ENCODE results near the gene PPP1R11. TPM values are rescaled to one million over a fixed set of nuclear protein-coding genes. Genes with fewer than 3 reads are reported as not detected.

The PPP1R11 gene
- total and polyA plus RNA-seq, 2 of the 13 experiments (the other 11 are each of a cell fraction or from before 2014, with no cell fraction given): 32.1 to 58.9 TPM

DNA sequence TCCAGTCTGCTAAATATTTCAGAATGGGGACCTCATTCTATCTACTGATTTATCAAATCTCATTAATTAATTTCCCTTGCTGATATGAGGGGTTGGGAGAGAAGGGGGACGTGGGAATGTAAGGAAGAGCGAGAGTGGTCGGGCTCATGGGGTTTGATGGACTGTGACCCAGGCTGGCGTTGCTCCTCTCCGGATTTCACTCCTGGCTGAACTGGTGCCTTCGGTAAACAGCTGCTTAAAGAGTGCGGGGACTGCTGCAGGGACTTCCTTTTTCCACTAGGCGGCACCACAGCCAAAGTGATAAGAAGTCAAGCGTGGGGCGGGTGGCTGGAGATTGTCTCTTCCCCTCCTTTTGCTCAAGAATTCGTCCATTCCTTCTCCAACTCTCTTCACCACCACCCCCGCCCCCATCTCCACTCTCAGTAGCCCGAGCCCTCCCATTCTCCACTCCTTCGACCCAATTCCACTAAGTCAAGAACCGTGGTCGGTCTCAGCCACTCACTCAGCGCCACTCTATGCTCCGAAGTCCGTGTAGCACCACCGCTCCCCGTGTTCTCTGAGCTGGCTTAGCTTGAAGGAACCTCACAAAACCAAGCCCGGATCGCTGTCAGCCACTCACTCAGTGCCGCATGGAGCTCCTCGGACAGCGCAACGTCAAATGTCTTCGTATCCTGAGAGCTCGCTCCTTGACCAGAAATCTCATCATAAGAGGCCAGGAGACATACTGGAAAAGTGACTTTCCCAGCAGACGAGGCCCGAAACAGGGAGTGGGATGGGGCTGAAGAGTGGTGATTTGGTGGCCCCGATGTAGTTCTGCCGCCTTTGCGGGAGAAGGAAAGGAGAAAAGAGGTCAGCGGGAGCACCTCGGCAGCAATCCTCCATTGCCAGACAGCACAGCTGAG is 36.2 kb downstream of the PPP1R11 start (continued):
- TF ChIP-seq, protein P1, sequence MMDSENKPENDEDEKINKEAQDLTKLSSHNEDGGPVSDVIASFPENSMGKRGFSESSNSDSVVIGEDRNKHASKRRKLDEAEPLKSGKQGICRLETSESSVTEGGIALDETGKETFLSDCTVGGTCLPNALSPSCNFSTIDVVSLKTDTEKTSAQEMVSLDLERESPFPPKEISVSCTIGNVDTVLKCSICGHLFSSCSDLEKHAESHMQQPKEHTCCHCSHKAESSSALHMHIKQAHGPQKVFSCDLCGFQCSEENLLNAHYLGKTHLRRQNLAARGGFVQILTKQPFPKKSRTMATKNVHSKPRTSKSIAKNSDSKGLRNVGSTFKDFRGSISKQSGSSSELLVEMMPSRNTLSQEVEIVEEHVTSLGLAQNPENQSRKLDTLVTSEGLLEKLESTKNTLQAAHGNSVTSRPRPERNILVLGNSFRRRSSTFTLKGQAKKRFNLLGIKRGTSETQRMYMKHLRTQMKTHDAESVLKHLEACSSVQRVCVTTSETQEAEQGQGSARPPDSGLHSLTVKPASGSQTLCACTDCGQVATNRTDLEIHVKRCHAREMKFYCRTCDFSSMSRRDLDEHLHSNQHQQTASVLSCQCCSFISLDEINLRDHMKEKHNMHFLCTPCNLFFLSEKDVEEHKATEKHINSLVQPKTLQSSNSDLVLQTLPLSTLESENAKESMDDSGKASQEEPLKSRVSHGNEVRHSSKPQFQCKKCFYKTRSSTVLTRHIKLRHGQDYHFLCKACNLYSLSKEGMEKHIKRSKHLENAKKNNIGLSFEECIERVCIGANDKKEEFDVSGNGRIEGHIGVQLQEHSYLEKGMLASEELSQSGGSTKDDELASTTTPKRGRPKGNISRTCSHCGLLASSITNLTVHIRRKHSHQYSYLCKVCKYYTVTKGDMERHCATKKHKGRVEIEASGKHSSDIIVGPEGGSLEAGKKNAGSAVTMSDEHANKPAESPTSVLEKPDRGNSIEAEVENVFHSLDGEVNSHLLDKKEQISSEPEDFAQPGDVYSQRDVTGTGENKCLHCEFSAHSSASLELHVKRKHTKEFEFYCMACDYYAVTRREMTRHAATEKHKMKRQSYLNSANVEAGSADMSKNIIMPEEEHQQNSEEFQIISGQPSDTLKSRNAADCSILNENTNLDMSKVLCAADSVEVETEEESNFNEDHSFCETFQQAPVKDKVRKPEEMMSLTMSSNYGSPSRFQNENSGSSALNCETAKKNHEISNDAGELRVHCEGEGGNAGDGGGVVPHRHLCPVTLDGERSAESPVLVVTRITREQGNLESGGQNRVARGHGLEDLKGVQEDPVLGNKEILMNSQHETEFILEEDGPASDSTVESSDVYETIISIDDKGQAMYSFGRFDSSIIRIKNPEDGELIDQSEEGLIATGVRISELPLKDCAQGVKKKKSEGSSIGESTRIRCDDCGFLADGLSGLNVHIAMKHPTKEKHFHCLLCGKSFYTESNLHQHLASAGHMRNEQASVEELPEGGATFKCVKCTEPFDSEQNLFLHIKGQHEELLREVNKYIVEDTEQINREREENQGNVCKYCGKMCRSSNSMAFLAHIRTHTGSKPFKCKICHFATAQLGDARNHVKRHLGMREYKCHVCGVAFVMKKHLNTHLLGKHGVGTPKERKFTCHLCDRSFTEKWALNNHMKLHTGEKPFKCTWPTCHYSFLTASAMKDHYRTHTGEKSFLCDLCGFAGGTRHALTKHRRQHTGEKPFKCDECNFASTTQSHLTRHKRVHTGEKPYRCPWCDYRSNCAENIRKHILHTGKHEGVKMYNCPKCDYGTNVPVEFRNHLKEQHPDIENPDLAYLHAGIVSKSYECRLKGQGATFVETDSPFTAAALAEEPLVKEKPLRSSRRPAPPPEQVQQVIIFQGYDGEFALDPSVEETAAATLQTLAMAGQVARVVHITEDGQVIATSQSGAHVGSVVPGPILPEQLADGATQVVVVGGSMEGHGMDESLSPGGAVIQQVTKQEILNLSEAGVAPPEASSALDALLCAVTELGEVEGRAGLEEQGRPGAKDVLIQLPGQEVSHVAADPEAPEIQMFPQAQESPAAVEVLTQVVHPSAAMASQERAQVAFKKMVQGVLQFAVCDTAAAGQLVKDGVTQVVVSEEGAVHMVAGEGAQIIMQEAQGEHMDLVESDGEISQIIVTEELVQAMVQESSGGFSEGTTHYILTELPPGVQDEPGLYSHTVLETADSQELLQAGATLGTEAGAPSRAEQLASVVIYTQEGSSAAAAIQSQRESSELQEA (CRISPR knock-in tag; IDR thresholded peaks at IDR 0.05; ENCODE audit: not compliant biosample characterization): no peak
- TF ChIP-seq ZFY (CRISPR knock-in tag; IDR thresholded peaks at IDR 0.05) (no peak; the same call in 1 of the 2 replicates), KLF12 (CRISPR knock-in tag; IDR thresholded peaks at IDR 0.05; ENCODE audit: borderline replicate concordance) (peak; percentile 42; the same call in 1 of the 2 replicates), IKZF4 (CRISPR knock-in tag; IDR thresholded peaks at IDR 0.05; ENCODE audit: borderline replicate concordance, low read depth, not compliant biosample characterization) (no peak), KLF15 (CRISPR knock-in tag; IDR thresholded peaks at IDR 0.05; ENCODE audit: borderline replicate concordance) (no peak), ZNF724P (CRISPR knock-in tag; IDR thresholded peaks at IDR 0.05; ENCODE audit: borderline replicate concordance) (no peak), HOXA9 (CRISPR knock-in tag; IDR thresholded peaks at IDR 0.05; ENCODE audit: borderline replicate concordance) (no peak), STAG1 (CRISPR knock-in tag; IDR thresholded peaks at IDR 0.05) (peak; percentile 91), ZNF12 (CRISPR knock-in tag; IDR thresholded peaks at IDR 0.05) (no peak)
- TF ChIP-seq, protein P2, sequence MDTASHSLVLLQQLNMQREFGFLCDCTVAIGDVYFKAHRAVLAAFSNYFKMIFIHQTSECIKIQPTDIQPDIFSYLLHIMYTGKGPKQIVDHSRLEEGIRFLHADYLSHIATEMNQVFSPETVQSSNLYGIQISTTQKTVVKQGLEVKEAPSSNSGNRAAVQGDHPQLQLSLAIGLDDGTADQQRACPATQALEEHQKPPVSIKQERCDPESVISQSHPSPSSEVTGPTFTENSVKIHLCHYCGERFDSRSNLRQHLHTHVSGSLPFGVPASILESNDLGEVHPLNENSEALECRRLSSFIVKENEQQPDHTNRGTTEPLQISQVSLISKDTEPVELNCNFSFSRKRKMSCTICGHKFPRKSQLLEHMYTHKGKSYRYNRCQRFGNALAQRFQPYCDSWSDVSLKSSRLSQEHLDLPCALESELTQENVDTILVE (CRISPR knock-in tag; IDR thresholded peaks at IDR 0.05): no peak
- TF ChIP-seq, protein P3, sequence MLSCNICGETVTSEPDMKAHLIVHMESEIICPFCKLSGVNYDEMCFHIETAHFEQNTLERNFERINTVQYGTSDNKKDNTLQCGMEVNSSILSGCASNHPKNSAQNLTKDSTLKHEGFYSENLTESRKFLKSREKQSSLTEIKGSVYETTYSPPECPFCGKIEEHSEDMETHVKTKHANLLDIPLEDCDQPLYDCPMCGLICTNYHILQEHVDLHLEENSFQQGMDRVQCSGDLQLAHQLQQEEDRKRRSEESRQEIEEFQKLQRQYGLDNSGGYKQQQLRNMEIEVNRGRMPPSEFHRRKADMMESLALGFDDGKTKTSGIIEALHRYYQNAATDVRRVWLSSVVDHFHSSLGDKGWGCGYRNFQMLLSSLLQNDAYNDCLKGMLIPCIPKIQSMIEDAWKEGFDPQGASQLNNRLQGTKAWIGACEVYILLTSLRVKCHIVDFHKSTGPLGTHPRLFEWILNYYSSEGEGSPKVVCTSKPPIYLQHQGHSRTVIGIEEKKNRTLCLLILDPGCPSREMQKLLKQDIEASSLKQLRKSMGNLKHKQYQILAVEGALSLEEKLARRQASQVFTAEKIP (CRISPR knock-in tag; IDR thresholded peaks at IDR 0.05; ENCODE audit: borderline replicate concordance): no peak
- TF ChIP-seq, protein P4, sequence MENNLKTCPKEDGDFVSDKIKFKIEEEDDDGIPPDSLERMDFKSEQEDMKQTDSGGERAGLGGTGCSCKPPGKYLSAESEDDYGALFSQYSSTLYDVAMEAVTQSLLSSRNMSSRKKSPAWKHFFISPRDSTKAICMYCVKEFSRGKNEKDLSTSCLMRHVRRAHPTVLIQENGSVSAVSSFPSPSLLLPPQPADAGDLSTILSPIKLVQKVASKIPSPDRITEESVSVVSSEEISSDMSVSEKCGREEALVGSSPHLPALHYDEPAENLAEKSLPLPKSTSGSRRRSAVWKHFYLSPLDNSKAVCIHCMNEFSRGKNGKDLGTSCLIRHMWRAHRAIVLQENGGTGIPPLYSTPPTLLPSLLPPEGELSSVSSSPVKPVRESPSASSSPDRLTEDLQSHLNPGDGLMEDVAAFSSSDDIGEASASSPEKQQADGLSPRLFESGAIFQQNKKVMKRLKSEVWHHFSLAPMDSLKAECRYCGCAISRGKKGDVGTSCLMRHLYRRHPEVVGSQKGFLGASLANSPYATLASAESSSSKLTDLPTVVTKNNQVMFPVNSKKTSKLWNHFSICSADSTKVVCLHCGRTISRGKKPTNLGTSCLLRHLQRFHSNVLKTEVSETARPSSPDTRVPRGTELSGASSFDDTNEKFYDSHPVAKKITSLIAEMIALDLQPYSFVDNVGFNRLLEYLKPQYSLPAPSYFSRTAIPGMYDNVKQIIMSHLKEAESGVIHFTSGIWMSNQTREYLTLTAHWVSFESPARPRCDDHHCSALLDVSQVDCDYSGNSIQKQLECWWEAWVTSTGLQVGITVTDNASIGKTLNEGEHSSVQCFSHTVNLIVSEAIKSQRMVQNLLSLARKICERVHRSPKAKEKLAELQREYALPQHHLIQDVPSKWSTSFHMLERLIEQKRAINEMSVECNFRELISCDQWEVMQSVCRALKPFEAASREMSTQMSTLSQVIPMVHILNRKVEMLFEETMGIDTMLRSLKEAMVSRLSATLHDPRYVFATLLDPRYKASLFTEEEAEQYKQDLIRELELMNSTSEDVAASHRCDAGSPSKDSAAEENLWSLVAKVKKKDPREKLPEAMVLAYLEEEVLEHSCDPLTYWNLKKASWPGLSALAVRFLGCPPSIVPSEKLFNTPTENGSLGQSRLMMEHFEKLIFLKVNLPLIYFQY (CRISPR knock-in tag; IDR thresholded peaks at IDR 0.05; ENCODE audit: borderline replicate concordance): peak; percentile 78
